Measurements from ENCODE around the gene PIR. TPM values are rescaled to one million over a fixed set of nuclear protein-coding genes. Genes with fewer than 3 reads are reported as not detected.
A peak's percentile ranks its signal among the peaks of the same experiment; 100 is the strongest.

PIR gene
- total RNA-seq, 1 donor from 2014 or later: 12.0 TPM

DNA sequence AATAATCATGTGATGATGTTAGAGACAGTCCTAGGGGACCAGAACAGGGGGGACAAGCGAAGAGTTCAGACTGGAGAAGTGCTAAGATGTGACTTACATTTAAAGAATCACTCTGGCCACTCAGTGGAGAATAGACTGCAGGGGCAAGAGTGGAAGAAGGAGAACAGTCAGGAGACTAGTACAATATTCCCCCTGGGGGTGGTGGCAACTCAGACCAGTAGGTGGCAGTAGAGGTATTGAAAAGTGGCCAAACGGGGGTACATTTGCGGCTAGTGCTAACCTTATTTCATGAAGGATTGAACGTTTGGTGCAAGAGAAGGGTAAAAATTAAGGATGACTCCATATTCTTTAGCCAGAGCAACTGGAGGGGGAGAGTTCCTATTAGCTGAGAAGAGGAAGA lies 4.7 kb upstream of the PIR start:
- intact Hi-C loops (cut with micrococcal nuclease): loop anchor here (10.0 kb wide), 1 partner anchor 67 kb away; no protein-coding TSS in a partner anchor
- ATAC-seq (no peak), DNase-seq (peak; percentile 29)

DNA sequence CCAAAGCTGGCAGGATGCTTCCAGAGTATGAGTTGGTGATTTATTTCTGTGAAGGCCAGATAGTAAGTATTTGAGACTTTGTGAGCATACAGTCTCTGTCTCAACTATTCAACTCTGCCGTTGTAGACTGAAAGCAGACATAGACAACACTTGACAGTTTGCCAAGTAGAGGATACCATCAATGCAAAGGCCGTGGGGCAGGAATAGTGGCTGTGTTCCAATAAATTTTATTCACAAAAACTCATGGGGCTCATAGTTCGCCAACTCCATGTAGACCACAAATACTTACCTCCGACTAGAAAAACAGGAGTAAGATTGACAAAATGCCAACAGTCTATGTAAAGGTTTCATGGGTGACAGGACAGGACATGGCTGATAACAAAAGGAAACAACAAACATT lies 3.7 kb upstream of the PIR start:
- ATAC-seq (no peak), DNase-seq (no peak)
- intact Hi-C loops (cut with micrococcal nuclease): loop anchor here (10.0 kb wide), 1 partner anchor 68 kb away; no protein-coding TSS in a partner anchor

DNA sequence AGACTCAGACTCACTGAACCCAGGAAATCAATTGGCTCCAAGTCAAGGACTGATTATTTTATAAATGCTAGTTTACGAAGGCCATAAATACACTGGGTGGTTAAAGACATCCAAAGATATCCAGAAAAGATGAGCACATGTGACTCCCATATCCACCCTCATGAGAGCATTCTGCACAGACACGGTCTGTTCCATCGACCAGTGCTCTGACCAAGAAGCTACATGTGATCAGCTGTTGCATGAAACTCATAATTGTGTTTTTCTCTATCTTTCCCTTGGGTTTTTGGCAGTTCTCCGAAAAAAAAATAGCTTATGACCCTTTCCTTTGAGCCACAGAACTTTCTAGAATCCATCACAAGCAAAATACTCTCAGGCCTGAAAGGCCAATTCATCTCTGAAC lies 2.7 kb upstream of the PIR start:
- intact Hi-C loops (cut with micrococcal nuclease): loop anchor here (10.0 kb wide), 1 partner anchor 69 kb away; no protein-coding TSS in a partner anchor
- ATAC-seq (no peak), DNase-seq (no peak)

DNA sequence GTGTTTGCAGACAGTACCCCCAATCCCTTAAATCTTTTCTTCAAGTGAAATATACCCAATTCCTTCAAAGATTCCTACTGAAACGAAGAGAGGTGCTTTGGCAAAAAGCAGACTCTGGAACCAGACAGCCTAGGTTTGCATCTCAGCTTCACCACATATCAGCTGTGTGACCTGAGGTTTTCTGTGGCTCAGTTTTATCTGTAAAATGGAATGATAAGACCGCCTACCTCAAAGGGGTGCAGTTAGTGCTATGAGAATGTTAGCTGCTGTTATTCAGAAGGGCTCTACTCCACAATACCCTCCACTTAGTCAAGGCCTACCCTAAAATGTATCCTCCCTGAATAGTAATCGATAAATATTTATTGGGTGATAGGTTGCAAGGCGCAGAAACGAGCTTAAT lies 664 bp downstream of the PIR start:
- DNase-seq: no peak
- intact Hi-C loops (cut with micrococcal nuclease): loop anchor here (10.0 kb wide), 1 partner anchor 72 kb away; no protein-coding TSS in a partner anchor
- ATAC-seq: peak; percentile 18

DNA sequence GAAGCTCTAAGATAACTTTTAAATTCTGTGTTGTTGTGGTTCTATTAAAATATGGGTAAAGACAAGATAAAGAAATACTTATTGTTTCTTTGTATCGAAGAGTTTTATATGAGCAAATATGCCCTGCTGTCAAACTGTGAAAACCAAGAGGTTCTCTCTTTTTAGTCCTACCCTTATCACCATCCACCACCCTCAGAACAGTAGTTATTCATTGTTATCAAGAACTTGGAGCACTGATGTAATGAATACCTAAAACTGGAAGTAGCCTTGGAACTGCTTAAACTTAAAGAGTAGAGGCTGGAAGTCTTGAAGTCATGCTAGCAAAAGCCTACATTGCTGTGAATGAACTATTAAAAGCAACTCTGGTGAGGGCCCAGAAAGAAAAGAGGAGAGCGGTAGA lies 9.2 kb downstream of the PIR start:
- intact Hi-C loops (cut with micrococcal nuclease): no loop called here
- no peak for ATAC-seq
- DNase-seq: no peak

DNA sequence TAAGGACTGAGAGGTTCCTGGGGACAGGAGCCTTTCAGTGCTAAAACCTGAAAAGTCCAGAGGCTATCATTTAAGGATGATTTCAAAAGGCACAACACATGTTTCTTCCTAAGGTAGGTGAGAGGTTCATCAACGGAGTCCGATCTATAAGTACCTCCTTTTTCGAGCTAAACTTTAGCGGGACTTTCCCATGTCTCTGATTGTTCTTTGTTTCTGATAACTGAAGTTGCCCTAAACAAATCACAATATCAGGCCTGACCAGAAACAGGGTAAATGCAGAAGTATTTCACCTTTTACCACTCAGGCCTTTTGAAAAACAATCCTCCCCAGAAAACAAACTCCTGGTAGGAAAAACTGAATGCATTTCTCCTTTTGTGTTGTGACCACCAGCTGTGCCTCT lies 17.6 kb downstream of the PIR start:
- no peak for DNase-seq
- ATAC-seq: no peak
- intact Hi-C loops (cut with micrococcal nuclease): no loop called here

DNA sequence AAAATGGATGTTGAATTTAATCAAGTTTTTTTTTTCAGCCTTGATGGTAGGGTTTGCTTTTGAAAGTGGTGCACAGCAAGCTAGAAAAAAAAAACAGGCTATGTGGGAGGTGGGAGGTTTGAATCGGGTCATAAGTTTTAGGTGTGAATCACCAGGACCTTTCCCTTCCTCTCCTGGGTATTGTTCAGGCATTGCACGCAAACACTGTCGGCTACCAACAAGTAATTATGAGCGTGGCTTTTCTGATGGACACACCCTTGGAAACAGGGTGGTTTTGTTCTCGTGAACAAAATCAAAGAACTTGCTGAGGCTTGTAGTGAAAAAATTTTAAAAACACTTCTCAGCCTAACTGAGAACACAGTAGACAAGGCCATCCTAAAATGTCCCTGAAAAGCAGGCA lies 18.1 kb downstream of the PIR start:
- DNase-seq: no peak
- ATAC-seq: no peak
- intact Hi-C loops (cut with micrococcal nuclease): no loop called here

DNA sequence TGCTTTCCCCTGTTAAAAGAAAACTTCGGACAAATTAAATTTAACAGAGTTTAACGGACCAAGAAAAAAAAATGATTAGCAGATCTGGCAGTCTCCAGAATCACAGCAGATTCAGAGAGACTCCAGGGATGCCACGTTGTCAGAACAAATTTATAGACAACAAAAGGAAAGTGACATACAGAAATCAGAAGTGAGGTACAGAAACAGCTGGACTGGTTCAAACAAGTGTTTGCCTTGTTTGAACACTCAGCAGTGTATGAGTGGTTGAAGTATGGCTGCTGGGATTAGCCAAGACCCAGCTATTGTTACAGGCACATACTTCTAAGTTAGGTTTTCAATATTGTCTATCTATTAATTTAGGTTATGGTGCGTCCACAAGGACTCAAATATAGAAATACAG lies 19.1 kb downstream of the PIR start:
- intact Hi-C loops (cut with micrococcal nuclease): no loop called here
- no peak for ATAC-seq
- DNase-seq: no peak

DNA sequence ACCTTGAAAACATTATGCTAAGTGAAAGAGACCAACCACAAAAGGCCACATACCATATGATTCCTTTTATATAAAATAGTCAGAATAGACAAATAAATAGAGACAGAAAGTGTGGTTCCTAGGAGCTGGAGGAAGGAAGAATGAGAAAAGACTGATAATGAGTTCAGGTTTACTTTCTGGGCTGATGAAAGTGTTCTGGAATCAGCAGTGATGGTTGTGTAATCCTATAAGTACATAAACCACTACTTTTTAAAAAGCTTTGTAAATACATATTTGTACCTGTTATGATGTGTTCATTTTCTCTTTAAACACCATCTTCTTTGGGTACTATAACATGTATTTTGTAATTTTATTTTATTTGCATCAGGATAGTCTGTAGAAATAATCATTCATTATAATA lies 20.6 kb downstream of the PIR start:
- intact Hi-C loops (cut with micrococcal nuclease): no loop called here
- no peak for ATAC-seq
- DNase-seq: no peak

DNA sequence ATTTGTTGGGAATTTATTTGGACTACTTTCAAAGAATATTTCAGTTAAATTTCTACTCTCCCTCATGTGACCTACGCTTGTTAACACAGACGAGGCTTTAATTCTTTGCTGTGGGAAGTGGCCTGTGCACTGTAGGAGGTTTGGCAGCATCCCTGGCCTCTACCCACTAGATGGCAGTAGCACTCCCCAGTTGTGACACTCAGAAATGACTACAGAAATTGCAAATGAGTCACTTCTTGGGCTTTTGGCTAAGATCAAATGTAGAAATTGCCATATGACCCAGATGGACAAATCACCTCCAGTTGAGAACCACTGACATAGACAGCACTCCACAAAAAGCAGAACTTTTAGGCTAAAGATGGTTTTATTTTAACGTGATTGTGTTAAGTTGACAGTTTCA lies 22.1 kb downstream of the PIR start:
- intact Hi-C loops (cut with micrococcal nuclease): no loop called here
- peak; percentile 42 for DNase-seq
- ATAC-seq: peak; percentile 76

DNA sequence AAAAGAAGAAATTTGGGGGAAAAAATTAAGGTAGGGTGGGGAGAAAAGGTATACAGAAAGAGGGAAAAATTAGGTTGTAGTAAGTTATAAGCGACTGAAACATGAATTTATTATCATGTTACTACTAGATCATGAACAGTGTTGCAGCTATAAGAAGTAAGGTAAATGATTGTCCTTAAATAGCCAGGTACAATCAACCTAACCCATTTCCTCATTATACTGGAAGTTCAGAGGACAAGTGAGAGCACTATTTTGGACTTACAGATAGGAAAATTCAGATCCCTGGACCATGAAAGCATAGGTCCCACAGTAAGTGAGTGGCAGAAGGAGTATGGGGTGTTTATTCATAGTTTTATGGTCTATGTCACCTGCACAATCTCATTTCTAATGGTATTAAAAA lies 23.5 kb downstream of the PIR start:
- intact Hi-C loops (cut with micrococcal nuclease): loop anchor here (5.0 kb wide), 1 partner anchor 122 kb away; no protein-coding TSS in a partner anchor
- ATAC-seq (no peak), DNase-seq (no peak)

DNA sequence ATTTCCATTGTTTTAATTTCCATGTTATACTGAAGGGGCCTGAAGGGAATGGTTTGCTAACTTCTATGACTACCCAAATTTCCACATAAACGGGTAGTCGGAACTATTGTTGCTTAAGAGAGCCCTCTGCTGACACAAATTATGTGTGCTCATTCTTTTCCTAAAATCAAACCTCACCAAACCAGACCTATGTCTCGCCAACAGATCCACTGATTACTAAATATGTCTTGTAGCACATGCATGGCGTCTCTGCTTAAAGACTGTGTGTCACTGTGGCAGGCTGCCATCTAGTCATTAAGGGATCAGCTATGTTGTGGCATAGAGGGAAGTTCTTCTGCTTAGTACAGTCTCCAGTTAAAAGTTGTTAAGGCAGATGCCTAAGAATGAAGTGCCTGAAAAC lies 25.1 kb downstream of the PIR start:
- ATAC-seq (peak; percentile 71), DNase-seq (no peak)
- intact Hi-C loops (cut with micrococcal nuclease): loop anchor here (5.0 kb wide), 1 partner anchor 121 kb away; no protein-coding TSS in a partner anchor

DNA sequence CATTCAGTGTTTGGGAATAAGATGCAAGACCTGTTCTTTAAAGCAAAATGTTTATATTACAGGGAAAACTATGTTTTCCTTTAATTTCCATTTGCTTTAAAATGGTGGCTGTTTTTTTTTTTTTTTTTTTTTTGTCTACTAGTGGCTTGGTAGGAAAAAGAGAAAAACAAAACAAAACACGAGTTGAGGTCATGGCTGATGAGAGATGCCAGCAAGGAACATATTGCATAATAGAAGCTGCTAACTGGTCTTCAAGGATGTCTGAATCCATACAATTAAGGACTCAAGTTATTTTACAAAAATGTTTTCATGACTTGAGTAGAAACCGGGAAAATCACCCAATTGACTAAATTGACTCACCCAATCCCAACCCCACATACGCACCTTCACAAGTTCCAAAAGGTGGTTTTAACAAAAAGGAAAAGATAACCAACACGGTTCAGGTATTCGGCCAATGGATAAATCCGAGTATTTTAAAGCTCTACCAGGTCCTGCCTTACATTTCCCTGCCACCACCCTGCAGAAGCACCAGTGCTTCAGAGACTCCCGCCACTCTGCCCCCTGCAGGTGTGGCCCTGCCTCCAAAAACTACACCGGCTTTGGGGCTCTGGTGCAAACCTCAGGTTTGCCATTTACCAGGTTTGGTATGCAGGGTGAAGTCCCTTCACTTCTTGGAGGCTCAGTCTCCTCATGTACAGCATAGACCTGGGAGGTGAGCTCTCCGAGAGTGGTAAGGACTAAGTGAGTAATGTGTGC lies 27.1 kb downstream of the PIR start:
- DNase-seq (no peak), ATAC-seq (peak; percentile 57)
- intact Hi-C loops (cut with micrococcal nuclease): loop anchor here (5.0 kb wide), 1 partner anchor 119 kb away; no protein-coding TSS in a partner anchor

DNA sequence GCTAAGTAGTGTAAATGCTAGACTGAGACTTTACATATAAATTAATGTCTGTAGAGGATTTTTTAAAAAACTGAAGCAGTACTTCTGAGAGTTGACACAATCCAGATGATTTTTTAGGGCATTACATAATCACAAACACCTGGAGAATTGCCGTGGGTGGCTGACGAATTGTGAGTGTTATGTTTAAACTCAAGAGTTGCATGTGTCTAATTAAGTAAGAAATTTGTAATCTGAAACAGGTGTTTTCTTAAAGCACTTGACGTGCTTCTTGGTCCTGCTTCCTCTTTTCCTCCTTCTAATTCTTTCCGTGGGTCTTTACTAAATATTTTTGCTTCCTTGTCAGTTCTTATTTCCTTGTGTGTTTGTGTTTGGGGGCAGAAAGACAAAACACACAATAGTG lies 27.8 kb downstream of the PIR start:
- ATAC-seq (peak; percentile 24), DNase-seq (no peak)
- intact Hi-C loops (cut with micrococcal nuclease): loop anchor here (5.0 kb wide), 1 partner anchor 118 kb away; no protein-coding TSS in a partner anchor

DNA sequence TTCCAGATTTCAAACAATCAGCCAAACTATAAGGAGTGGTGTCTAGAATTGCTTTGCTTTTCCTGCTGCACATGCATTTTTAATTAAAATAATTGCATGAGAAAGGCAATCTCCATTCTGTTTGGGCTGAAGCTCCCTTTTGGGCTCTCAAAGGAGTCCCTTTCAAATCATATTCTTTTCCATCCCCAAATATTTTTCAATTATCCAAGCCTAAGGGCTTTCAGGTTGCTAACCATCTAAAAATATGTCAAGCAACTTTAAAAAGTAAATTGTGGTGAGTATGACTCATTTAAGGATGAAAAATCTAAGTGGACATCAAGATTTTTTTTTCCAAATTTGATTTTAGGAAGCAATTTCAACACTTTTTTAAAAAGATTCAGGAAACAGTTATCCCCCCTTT lies 28.4 kb downstream of the PIR start:
- DNase-seq: no peak
- intact Hi-C loops (cut with micrococcal nuclease): loop anchor here (5.0 kb wide), 1 partner anchor 117 kb away; no protein-coding TSS in a partner anchor

DNA sequence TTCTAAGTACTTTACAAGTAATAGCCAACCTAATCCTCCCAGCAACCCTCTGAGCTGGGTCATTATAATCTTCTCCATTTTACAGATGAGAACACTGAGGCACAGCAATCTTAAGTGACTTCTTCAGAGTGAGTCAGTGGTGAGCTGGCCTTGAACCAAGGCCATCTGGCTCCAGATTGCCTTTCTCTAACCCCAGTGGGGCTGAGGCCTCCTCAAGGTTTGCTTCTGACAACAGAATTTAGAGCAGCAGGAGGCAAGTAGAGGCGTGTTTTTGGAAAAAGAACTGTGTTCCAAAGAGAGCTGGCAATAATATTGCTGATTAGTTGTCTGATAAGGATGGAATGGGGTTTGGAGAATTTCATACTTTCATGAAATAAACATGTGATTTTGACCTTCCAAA lies 41.2 kb downstream of the PIR start:
- ATAC-seq (peak; percentile 82), DNase-seq (peak; percentile 51)
- intact Hi-C loops (cut with micrococcal nuclease): no loop called here

More for the DNA sequence above, 28.4 kb downstream of the PIR start:
- no peak for ATAC-seq

DNA sequence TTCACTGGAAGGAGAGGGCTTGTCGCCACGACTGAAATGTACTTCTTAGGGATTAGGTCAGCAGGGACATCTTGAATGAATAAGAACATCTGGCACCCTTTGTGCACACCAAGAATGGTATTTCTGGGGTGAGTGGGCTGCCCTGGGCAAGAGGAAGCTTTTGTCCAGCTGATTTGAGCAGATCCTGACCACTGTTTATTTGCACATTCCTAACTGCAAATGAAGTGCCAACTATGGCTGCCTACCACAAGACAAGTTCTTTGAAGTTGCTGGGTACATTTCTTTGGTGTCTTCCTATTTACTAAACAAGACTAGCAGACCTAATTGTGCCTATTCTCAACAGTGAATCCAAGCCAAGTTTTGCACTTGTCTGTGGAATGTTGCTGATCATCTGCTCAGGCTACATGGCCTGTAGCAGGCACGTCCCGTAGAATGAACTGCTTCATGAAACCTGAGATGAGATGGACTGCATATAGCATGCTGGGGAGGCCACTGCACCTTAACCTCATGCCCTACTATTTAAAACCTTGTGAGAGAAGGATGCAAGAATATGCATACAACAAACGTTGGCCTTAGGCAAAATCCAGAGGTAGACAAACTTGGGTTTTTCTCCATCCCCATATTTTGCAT lies 45.0 kb downstream of the PIR start:
- DNase-seq (no peak), ATAC-seq (no peak)
- intact Hi-C loops (cut with micrococcal nuclease): loop anchor here (10.0 kb wide), 1 partner anchor 93 kb away; no protein-coding TSS in a partner anchor

DNA sequence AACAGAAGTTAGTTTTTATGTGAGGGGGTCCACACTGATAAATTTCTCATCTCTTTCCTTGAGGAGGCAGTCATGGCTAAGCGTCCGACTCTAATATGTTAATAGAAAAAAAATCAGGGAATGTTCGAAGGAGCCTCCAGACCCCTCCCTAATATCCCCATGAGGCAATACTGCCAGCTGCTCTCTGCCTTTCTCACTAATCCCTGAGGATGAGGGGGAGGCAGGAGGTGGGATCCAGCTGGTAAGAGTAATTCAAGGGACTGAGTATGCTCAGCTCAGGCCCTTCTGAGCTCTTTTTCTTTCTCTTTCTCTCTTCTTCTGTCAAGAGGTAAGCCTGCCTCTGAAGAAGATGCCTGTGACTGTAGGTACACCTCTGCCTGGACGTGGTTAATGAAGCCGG lies 51.7 kb downstream of the PIR start:
- intact Hi-C loops (cut with micrococcal nuclease): loop anchor here (10.0 kb wide), 1 partner anchor 87 kb away; no protein-coding TSS in a partner anchor
- ATAC-seq (peak; percentile 80), DNase-seq (no peak)

DNA sequence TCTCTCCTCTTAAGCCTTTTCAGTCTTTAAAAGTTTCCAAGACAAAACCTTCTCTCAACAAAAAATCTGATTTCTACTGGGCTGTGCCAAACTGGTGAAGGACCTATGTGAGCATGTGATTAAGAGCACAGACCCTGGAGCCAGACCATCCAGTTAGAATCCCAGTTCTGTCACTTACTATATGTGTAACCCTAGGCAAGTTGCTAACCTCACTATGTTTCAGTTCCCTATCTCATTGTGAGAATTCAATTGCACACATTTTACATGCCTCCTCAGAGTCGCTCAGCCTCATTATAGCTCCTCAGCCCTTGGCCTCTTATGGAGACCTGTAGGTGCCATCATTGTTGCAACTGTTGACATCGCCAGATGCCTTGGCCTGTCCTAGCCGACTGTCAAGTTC lies 54.8 kb downstream of the PIR start:
- no peak for ATAC-seq
- intact Hi-C loops (cut with micrococcal nuclease): no loop called here

DNA sequence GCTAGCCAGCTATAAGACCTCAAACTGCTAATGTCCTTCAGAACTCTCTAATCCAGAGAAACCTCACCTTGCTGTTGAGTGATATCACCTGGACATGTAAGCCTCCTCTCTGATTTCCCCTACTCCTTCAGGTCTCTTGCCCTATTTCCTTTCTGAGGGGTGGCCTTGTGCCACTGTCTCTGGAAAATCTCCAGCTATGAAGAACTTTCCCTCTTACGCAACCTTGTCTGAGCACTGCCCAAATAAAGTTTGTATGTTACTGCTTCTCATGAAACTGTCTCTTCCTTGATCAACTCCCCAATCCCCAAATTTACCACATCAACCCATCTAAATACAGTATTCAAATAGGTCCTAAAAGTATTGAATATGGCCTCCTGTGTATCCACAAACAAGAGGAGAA lies 55.4 kb downstream of the PIR start:
- DNase-seq (no peak), ATAC-seq (peak; percentile 44)
- intact Hi-C loops (cut with micrococcal nuclease): no loop called here

More for the DNA sequence above, 54.8 kb downstream of the PIR start:
- no peak for DNase-seq
